NCI-H128 (cell line): Measurements from ENCODE around the gene GALK1.
"Not testable (repeated sequence)": the region's sequence is repeated elsewhere in the genome, so short reads cannot be mapped to it uniquely, and the experiment has no call there.

ENCODE experiments used
- DNase-seq: peaks from one replicate; lab custom pipeline; 2025; ENCODE audit not compliant: unreplicated experiment; lab: John Stamatoyannopoulos, UW

GALK1 gene

DNA sequence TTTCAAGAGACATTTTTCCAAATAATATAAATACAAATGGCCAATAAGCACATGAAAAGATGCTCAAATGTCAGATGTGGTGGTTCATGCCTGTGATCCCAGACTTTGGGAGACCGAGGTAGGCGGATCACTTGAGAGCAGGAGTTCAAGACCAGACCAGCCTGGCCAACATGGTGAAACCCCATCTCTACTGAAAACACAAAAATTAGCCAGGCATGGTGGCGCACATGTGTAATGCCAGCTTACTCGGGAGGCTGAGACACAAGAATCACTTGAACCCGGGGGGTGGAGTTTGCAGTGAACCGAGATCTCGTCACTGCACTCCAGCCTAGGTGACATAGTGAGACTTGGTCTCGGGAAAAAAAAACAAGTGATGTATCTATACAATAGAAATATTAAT, 2.9 kb upstream of the GALK1 start:
- DNase-seq: no peak

DNA sequence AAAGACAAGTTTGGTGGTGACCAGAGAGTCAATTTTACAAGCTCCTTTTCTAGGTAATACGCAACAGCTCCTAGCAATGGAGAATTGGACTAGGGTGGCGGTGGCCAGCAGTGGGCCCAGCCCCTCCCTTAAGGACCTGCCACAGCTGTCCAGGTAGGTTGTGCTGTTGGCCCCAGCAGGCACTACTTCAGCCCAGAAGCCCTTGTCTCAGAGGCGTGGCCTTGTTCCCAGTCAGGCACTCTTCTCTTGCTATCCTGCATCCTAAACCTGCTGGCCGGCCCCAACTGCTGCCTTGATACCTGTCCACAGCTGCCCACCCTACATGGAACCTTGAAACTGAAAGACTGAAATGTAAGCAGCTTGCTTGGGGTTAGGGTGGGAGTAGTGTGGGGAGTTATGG, 989 bp upstream of the GALK1 start:
- DNase-seq: no peak

DNA sequence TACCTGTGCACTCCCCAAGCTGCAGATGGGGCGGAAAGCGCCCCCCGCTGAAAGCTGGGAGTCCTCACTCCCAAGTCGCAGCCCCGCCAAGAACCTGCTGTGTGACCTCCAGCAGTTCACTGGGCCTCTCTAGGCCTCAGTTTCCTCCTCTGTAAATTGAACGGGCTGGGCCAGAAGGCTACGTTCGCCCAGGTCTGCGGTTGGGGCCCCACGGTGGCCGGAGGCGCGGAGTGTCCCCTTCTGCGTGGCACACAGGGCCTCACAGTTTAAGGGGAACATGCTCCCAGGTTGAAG, 628 bp downstream of the GALK1 start:
- DNase-seq: no peak

DNA sequence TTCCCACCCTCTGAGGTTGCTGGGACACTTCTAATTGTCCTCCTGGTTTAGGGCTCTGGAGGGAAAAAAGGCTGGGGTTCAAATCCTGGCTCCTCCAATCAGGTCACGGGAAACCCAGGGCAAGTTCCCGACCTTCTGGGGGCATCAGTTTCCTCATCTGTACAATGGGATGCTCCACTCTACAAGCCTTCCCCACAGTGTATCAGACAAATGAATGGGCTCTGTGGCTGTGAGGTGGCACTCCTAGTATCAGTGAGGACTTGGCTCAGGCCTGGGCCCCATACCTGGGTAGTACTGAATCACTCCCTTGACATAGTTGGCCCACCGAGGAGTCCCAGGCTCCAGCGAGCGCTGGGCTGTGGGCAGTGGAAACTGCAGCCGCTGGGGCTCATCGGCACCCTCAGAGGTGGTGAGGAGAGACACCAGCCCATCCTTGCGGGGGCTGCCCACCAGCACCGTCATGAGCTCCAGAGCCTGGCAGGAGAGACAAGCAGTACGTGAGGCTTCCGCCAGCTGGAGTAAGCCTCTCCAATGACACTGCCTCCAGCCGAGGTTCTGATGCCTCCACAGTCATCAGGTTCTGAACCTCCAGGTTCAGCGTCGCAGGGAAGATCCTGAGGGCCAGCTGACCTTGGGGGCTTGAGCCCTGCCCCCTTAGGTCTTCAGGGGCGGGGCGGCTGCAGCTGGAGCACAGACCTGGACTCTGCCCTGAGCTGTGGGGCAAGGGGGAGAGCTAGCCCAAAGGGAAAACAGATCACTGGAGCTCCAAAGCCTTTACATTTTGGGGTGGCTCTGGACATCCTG, 1.2 kb downstream of the GALK1 start:
- DNase-seq: no peak

DNA sequence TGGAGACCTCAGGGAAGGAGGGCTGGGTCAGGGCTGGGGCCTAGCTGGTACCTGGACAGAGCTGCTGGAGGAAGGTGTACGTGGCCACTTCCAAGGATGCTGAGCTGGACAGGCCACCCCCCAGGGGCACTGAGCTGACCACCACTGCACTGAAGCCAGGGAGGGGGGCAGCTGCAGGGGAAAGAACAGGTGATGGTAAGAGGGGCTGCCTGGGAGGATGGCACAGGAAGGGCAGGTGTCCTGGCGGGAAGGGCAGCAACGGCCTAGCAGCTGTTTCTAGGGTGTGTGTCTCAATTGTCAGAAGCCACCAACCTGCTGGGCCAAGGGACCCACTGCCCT, 1.8 kb downstream of the GALK1 start:
- DNase-seq: no peak

DNA sequence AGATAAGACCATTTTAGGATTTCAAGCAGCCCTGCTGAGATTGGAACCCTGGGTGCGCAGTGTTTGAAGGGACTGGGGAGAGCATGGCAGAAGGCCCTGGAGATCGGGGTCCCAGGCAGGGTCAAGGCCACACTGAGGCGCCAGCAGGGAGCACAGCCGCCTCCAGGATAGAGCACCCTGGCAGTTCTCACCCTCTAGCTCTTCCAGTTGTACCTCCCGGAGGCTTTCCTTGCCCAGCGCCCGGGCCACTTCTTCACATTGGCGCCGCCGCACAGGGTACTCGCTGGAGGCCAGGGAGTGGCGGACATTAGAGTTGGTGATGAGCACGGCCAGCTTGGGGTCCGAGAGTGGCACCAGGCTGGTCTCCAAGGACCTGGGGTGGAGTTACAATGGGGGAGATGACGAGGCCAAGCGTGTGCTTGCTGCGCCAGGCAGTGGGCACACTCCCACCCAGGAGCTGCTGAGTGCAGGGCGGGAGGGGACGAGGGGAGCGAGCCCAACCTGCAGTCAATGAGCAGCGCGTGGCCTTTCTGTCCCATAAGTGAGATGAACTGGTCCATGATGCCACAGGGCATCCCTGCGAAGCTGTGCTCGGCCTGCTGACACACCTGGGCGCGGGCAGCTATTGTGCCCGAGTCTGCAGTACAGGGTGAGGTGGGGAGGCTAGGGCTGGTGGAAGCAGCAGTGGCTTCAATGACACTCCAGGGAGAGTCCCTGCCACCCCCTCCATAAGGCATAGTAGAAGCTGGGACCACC, 2.3 kb downstream of the GALK1 start:
- DNase-seq: no peak

DNA sequence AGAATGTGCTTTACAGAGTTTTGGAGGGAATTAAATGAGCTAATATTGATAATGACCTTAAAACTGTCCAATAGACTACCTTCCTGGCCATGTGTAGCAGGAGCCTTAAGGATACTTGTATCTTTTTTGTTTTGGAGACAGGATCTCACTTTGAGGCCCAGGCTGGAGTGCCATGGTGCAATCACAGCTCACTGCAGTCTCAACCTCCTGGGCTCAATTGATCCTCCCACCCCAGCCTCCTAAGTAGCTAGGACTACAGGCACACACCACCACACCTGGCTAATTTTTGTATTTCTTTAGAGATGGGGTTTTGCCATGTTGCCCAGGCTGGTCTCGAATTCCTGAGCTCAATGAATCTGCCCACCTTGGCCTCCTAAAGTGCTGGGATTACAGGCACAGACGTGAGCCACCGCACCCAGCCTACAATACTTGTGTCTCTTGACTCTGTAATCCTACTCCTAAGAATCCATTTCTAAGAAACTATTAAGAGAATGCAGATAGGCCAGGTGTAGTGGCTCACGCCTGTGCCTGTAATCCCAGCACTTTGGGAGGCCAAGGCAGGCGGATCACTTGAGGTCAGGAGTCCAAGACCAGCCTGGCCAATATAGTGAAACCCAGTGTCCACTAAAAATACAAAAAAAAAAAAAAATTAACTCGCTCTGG, 4.9 kb downstream of the GALK1 start:
- DNase-seq: not testable (repeated sequence)

DNA sequence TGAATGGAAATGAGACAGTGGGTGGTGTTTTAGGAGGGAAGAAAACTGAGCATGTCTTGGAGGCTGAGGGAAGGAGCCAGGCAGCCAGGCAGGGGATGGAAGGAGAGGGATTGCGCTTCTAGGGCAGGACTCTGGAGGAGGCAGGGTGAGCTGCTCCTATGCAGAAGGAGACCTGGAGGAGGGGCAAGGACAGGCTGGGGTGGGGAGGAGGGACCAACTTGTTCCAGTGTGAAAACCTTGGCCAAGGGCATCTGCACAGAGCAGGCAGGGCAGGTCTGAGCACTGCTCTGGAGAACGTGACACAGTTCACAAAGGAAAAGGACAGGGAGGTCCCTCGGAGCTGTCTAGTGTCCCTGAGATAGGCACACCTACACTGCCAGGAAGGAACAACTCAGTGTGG, 5.5 kb downstream of the GALK1 start:
- no peak for DNase-seq

DNA sequence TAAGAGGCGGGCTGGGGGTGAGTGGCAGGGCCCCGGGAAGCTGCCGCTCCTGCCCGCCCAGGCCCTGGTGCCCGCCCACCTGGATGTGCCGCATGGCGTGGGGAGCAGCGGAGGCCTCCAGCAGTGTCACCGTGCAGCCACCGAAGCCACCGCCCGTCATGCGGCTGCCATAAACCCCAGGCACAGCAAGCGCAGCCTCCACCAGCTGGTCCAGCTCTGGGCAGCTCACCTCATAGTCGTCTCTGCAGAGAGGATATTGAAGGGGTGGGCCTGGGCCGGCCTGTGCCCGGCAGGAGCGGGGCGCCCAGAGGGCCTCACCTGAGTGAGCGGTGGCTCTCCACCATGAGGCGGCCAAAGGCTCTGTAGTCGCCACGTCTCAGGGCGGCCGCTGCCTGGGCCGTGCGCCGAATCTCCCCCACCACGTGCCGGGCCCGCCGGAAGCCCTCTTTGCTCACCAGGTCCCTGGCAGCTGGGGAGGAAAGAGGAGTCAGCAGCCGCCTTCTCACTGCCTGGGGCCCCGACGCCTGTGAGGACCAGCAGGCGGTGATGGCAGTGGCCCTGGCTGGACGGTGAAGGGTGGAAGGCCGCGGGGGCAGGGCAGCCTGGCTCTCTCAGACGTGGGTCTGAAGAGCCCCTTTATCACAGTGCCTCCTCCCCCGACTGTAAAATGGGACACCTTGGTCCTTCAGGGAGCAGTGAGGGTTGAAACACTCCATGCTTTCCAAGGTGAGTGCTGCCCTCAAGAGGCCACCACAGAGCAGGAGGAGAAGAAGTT, 6.7 kb downstream of the GALK1 start:
- DNase-seq: no peak

DNA sequence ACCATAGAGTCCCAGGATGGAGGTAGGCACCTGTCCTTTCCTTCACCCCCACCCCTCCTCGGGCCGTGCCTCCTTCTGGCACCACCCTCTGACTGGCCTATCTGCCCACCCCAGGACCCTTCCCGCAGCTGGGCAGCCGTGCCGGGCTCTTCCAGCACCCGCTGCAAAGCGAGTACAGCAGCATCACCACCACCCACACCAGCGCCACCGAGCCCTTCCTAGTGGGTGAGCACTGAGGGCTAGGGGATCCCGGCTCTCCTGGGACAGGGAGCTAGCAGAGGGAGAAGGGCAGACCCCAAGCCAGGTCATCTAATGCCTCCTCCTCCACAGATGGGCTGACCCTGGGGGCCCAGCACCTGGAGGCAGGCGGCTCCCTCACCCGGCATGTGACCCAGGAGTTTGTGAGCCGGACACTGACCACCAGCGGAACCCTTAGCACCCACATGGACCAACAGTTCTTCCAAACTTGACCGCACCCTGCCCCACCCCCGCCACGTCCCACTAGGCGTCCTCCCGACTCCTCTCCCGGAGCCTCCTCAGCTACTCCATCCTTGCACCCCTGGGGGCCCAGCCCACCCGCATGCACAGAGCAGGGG, 7.8 kb downstream of the GALK1 start:
- no peak for DNase-seq

DNA sequence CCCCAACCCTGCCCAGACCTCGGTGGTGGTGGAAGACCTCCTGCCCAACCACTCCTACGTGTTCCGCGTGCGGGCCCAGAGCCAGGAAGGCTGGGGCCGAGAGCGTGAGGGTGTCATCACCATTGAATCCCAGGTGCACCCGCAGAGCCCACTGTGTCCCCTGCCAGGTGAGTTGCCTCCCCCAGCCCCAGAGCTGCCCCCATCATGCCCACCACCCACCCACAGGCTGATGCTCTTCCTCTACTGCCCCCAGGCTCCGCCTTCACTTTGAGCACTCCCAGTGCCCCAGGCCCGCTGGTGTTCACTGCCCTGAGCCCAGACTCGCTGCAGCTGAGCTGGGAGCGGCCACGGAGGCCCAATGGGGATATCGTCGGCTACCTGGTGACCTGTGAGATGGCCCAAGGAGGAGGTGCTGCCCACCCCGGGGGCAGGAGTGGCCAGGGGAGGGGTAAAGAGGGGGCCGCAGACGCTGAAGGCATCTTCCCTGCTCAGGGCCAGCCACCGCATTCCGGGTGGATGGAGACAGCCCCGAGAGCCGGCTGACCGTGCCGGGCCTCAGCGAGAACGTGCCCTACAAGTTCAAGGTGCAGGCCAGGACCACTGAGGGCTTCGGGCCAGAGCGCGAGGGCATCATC, 8.4 kb downstream of the GALK1 start:
- no peak for DNase-seq

DNA sequence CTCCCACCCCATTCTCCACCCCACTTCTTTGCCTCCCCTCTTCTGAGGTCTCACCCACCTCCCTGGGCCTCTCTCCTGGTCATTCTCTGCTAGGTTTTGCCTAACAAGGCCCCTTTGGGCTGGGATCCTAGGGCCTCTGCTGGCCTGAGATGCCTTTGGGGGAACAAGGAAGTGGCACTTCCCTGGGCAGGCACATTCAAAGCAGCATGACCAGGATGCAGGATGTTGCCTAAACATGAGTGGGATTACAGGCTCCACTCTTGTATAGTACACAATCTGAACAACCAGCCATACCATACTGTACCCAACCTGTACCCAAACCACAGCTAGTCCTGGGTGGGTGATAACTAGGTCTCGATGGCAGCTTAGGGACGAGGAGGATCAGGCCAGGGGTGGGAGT, 9.0 kb downstream of the GALK1 start:
- DNase-seq: no peak

DNA sequence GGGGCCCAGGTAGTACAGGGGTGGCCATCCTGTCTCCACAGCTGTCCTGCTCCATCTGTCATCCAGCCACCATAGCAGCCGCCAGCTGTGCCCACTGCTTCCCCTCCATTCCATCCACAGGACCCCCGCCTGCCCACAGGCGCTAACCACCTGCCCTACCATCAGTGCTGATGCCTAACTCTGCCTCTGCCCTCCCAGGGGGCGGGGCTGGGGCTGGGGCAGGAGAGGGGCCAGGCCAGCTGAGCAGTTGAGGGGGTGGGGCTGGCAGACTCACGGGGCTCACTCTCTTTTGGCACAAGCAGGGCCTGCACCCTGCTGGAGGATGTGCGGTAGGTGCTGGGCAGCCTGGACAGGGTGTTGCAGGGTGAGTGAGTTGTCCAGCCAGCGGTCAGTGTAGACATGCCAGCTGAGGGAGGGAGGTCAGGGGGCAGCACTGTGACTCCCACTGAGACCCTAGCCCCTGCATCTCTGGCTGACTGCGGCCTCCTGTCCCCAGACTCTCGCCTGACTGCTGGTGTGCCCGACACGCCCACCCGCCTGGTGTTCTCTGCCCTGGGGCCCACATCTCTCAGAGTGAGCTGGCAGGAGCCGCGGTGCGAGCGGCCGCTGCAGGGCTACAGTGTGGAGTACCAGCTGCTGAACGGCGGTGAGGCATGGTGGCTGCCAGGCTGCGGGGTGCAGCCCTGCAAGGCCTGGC, 9.6 kb downstream of the GALK1 start:
- no peak for DNase-seq

DNA sequence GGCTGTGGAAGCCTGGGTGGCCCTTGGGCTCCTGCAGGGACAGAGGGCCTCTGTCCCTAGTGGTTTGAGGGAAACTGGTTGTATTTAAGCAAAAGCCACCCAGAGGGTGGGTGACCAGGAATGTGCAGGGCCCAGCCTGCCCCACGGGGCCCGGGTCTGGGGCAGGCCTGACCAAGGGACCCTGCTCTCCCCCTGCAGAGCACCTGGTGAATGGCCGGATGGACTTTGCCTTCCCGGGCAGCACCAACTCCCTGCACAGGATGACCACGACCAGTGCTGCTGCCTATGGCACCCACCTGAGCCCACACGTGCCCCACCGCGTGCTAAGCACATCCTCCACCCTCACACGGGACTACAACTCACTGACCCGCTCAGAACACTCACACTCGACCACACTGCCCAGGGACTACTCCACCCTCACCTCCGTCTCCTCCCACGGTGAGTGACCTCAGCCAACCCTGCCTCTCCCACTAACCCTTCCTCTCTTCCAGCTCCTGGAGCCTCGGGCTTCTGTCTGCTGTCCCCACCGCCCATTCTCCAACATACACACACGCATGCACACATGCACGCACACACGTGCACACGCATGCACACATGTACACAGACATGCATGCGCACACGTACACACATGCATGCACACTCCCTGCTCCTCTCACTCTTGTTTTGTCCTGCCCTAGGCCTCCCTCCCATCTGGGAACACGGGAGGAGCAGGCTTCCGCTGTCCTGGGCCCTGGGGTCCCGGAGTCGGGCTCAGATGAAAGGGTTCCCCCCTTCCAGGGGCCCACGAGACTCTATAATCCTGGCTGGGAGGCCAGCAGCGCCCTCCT, 10.4 kb downstream of the GALK1 start:
- DNase-seq: no peak

DNA sequence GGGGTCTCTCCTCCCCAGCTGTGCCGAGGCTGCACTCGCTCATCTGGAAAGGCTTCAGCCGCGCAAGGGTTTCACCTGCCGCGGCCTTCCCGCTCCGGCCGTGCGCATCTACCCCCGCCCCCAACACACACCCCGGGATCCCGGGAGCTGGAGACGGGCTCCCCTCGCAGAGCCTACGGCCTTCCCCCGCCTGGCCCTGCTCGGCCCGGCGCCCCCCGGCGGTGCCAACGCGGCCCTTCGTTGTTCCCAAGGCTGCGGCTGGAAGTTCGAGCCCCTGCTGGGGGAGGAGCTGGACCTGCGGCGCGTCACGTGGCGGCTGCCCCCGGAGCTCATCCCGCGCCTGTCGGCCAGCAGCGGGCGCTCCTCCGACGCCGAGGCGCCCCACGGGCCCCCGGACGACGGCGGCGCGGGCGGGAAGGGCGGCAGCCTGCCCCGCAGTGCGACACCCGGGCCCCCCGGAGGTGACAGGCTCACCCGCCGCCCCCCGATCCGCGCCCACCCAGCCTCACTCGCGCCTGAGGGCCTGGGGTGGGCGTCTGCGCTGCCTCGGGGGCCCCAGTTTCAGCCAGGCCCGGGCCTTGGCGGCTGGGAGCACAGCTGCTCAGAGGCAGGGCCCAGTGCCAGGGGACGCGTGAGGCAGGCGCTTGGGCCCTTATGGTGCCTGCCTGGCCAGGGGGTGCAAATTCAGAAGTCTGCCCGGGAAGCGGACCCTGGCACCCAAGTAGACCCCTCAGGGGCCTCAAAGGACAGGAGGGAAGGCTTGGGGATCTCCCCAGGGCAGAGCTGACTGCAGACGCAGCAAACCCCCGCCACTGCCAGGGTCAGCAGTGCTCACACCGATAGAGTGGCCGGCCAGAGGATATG, 11.2 kb downstream of the GALK1 start:
- no peak for DNase-seq

DNA sequence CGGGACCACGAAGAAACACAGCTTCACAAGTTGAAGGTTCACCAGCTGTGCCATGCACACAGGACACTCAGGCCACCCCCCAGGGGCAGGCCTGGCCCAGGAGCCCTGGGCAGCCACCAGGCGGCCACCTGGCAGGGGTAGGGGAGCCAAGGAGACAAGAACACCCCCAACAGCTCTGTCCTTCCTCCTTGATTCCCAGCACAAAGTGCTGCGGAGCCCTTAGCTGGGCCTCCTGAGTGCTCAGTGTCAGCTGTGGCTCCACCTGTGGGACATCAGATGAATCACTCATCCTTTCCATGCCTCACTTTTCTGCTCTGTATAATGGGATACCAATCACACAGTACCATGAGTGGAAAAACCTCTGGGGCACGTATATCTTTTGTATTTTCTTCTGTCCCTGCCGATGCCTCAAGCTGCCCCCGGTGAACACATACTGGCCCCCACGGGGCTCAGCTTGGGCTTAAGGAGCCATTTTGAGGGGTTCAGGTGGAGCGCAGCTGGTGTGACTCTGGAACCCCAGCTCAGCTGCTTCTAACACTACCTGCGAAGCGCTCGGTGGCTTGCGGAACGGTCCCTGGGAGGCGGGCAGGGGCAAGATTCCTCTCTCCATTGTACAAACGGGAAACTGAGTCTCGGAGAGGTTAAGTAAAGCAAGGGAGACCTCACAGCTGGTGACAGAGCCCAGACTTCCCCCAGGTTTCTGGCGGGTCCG, 12.0 kb downstream of the GALK1 start:
- no peak for DNase-seq

DNA sequence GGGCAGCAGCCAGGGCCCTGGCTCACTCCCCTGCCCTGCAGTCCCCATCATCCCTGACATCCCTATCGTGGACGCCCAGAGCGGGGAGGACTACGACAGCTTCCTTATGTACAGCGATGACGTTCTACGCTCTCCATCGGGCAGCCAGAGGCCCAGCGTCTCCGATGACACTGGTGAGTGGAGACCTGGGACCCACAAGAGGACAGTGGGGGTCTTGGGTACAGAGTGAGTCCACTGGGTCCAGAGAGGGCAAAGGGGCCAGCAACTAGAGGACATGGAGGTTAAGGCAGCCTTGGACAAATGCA, 12.6 kb downstream of the GALK1 start:
- no peak for DNase-seq
